Activated CD8-positive, alpha-beta T cell treated with anti-CD3 and anti-CD28 coated beads for 36 hours (primary cell): ENCODE measurements around the gene SDR42E1. TPM values are rescaled to one million over a fixed set of nuclear protein-coding genes. Genes with fewer than 3 reads are reported as not detected.

Experiments
- ATAC-seq: fragments of 200-7000 bp; cut with Tn5 transposase; one replicate; pipeline ENCODE4 v1.10.0; 2021; ENCODE audit warnings: mild to moderate bottlenecking, moderate library complexity
- CTCF ChIA-PET: fragments of 350-600 bp; sonication (Branson Sonifier 250); formaldehyde crosslinking; loops from one replicate; lab custom pipeline; 2021; ENCODE audit warnings: antibody characterized with exemption; lab: Charles Lee
- POLR2A ChIA-PET: fragments of 350-600 bp; sonication (Branson Sonifier 250); formaldehyde crosslinking; loops from one replicate; lab custom pipeline; 2021; ENCODE audit warnings: antibody characterized with exemption; lab: Charles Lee
- DNase-seq: peaks from one replicate; pipeline ENCODE4 v3.0.0-alpha.2; 2020
- H3K27ac Mint-ChIP-seq: one replicate; pipeline ENCODE4 v1.8.0; 2021; ENCODE audit warnings: mild to moderate bottlenecking, mixed read lengths
- H3K27me3 Mint-ChIP-seq: one replicate; pipeline ENCODE4 v1.8.0; 2021; ENCODE audit warnings: mixed read lengths
- H3K36me3 Mint-ChIP-seq: one replicate; pipeline ENCODE4 v1.8.0; 2021; ENCODE audit warnings: low read depth, mixed read lengths
- H3K4me1 Mint-ChIP-seq: one replicate; pipeline ENCODE4 v1.8.0; 2021; ENCODE audit warnings: low read depth, mixed read lengths
- H3K4me3 Mint-ChIP-seq: one replicate; pipeline ENCODE4 v1.8.0; 2021; ENCODE audit warnings: mild to moderate bottlenecking, moderate library complexity, mixed read lengths
- H3K9me3 Mint-ChIP-seq: one replicate; pipeline ENCODE4 v1.8.0; 2021; ENCODE audit warnings: mixed read lengths
- CTCF ChIP-seq: fragments of 200-600 bp; IDR thresholded peaks from one replicate; pipeline ENCODE4 v1.8.0; 2022; ENCODE audit warnings: antibody characterized with exemption, mild to moderate bottlenecking
- intact Hi-C: fragments of 100-400 bp; cut with micrococcal nuclease; formaldehyde crosslinking; loops from one replicate; pipeline ENCODE4 v1.10.0; 2022
- total RNA-seq, 2 experiments: library from RNA; stranded (reverse); gene quantifications; one replicate each; pipeline ENCODE4 v1.2.3, GENCODE V29; 2021

The SDR42E1 gene
- total RNA-seq, 2 experiments from 2014 or later, result 7.1 to 9.2 TPM

- no peak overlapping the region for H3K27ac Mint-ChIP-seq
- POLR2A ChIA-PET, result no interaction called here
- H3K4me1 Mint-ChIP-seq, result no peaks in the 10 kb centered on the region
- TF ChIP-seq CTCF, result no peak
- peaks cover 2% of the 10 kb centered on the region for H3K36me3 Mint-ChIP-seq
- intact Hi-C loops, result no loop called here
- H3K4me3 Mint-ChIP-seq, result no peak overlapping the region
- CTCF ChIA-PET, result interaction anchor here (0.8 kb wide), 1 partner anchor 256 kb away, joined by 3 read pairs; no protein-coding TSS in a partner anchor
- peaks cover 10% of the 10 kb centered on the region for H3K9me3 Mint-ChIP-seq
- DNase-seq, result no peak
- peaks cover 10% of the 10 kb centered on the region for H3K27me3 Mint-ChIP-seq
- no peak for ATAC-seq
These were observed 37.5 kb downstream of the SDR42E1 start for GRCh38 chr16:81973737-81974136.

DNA sequence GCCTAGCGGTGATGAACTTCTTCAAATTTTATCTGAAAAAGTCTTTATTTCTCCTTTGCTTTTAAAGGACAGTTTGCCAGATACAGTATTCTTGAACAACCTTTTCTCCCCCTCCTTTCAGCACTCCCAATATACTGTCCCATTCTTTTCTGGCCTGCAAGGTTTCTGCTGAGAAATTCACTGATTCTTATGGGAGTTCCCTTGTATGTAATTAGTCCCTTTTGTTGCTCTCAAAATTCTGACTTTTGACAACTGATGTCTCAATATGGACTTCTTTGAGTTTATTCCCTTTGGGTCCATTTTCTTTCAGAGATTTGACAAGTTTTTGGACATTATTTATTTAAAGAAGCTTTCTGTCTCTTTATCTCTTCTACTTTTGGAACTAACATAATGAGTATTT lies 39.4 kb downstream of the SDR42E1 start:
- H3K36me3 Mint-ChIP-seq, result no peaks in the 10 kb centered on the region
- DNase-seq (no peak), ATAC-seq (no peak)
- H3K4me3 Mint-ChIP-seq, result no peak overlapping the region
- H3K27me3 Mint-ChIP-seq, result peaks cover 10% of the 10 kb centered on the region
- no peak for TF ChIP-seq CTCF
- POLR2A ChIA-PET, result no interaction called here
- no peaks in the 10 kb centered on the region for H3K4me1 Mint-ChIP-seq
- peaks cover 8% of the 10 kb centered on the region for H3K9me3 Mint-ChIP-seq
- no peak overlapping the region for H3K27ac Mint-ChIP-seq
- CTCF ChIA-PET, result no interaction called here
- intact Hi-C loops, result no loop called here

GRCh38 chr16:81967358-81967757 lies 43.9 kb downstream of the SDR42E1 start:
- TF ChIP-seq CTCF, result no peak
- intact Hi-C loops, result no loop called here
- no peak overlapping the region for H3K27ac Mint-ChIP-seq
- ATAC-seq (no peak), DNase-seq (no peak)
- H3K4me3 Mint-ChIP-seq, result no peak overlapping the region
- peaks cover 5% of the 10 kb centered on the region for H3K27me3 Mint-ChIP-seq
- no peaks in the 10 kb centered on the region for H3K36me3 Mint-ChIP-seq
- CTCF ChIA-PET, result no interaction called here
- POLR2A ChIA-PET, result no interaction called here
- H3K4me1 Mint-ChIP-seq, result no peaks in the 10 kb centered on the region
- no peaks in the 10 kb centered on the region for H3K9me3 Mint-ChIP-seq

DNA sequence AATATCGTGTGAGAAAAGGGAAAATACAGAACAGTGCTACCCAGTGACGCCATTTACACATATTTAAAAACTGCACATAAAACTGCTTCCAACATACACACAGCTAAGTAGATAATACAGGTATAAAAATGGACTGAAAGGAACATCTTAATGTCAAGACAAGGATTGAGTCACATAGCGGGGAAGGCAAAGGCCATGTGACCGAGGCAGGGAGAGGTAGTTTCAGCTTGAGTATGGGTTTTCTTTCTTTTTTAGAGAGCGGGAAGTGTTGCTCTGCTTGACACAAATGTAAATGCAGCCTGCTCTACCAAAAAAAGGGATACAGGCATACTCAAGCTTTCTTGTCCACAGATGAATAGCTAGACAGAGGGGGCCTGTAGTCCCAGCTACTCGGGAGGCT lies 46.5 kb downstream of the SDR42E1 start:
- ChIA-PET CTCF (no interaction called here), POLR2A (no interaction called here)
- intact Hi-C loops, result no loop called here
- Mint-ChIP-seq H3K4me3 (no peak overlapping the region), H3K27ac (no peak overlapping the region), H3K4me1 (no peaks in the 10 kb centered on the region), H3K36me3 (no peaks in the 10 kb centered on the region), H3K9me3 (no peaks in the 10 kb centered on the region), H3K27me3 (peaks cover 7% of the 10 kb centered on the region)
- no peak for ATAC-seq
- DNase-seq, result no peak
- no peak for TF ChIP-seq CTCF

- peaks cover 5% of the 10 kb centered on the region for H3K36me3 Mint-ChIP-seq
- no peaks in the 10 kb centered on the region for H3K4me1 Mint-ChIP-seq
- DNase-seq, result no peak
- no peaks in the 10 kb centered on the region for H3K27me3 Mint-ChIP-seq
- no peak for TF ChIP-seq CTCF
- no peak overlapping the region for H3K27ac Mint-ChIP-seq
- no peak for ATAC-seq
- CTCF ChIA-PET, result no interaction called here
- peaks cover 5% of the 10 kb centered on the region for H3K9me3 Mint-ChIP-seq
- POLR2A ChIA-PET, result no interaction called here
- intact Hi-C loops, result no loop called here
- H3K4me3 Mint-ChIP-seq, result no peak overlapping the region
These were observed 54.9 kb downstream of the SDR42E1 start for GRCh38 chr16:81956213-81956948.
